Activated effector memory CD4-positive, alpha-beta T cell treated with Interleukin-2 at 50 U/mL for 16 hours (primary cell): ENCODE results near the gene CPOX.
A peak's percentile ranks its signal among the peaks of the same experiment; 100 is the strongest.
"Not testable (repeated sequence)": the region's sequence is repeated elsewhere in the genome, so short reads cannot be mapped to it uniquely, and the experiment has no call there.

Experiments
- DNase-seq: peaks from one replicate; pipeline ENCODE4 v3.0.0-alpha.2; 2020

Gene CPOX

GRCh38 chr3:98593046-98593936 is at the start of gene CPOX:
Gene CPOX, minus strand, starts transcription at chr3:98593611. Its CDS starts 107 bp downstream, at chr3:98593504.
- peak; percentile 80 for DNase-seq

DNA sequence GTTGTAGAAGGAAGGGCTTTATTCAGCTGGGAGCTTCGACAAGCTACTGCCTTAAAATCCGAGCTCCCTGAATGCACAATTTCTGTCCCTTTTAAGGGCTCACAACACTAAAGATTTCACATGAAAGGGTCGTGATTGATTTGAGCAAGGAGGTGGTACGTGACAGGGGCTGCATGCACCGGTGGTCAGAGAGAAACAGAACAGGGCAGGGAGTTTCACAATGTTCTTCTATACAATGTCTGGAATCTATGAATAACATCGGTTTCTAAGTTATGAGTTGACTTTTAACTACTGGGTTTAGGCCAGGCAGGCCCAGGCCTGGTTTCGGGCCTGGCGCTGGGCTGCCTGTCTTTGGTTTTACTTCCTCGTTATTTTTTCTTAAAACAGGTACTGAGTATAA is 49.4 kb upstream of the CPOX start:
- not testable (repeated sequence) for DNase-seq

- DNase-seq: not testable (repeated sequence)
These were observed 48.3 kb upstream of the CPOX start for GRCh38 chr3:98641756-98642155.

- DNase-seq: not testable (repeated sequence)
These were observed 45.1 kb upstream of the CPOX start for GRCh38 chr3:98638515-98638914.

DNA sequence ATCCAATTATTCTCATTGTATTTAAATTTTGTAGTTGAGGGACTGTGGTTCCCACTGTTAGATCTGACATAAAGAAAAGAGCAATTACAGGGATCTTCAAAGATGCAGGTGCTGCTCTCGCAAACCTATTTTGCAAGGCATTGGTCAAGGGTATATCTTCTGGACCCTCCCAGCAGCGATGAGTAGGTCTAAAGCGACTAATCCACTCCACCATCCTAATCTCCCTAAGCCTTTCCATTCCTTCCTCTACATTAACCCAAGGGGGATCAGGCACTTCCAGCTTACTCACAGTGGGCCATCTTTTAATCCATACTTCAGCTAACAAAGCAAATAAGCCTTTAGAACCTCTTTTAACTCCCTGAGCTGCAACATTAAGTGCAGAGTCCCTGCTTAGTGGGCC is 37.0 kb upstream of the CPOX start:
- DNase-seq: no peak

DNA sequence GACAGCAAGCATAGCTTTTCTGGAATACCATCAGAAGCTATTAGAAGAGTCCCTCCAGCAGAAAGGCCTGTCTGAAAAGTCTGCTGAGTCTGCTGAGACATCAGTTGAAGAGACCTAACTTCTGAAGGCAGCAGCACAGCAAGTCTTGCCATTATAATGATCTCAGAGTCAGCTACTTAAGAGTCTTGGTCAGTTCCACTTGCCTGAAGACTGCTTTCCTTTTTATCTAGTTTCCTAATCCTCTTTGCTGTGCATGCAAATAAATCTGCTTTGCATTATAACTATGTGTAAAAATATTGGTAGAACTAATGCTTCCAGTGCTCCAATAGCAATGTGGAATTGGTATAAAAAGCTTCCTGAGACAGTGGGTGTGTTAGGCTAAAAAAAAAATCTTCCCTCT is 34.9 kb upstream of the CPOX start:
- DNase-seq: no peak

DNA sequence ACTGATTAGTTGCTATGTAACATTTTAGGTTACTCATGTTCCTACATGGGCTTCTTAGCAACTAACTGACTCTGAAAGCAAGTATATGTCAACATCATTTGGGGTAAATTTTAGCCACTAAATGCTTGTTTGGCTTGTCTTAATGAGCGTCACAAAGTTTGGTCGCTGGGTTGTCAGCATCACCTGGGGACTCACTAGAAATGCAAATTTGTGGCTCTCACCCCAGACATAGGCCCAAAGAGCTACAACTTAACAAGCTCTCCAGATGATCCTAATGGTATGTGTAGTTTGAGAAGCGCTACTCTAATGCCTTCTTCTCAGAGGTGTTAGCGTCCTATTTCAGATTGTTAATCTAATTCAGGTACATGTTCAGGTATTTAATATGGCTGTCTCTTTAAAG is 32.7 kb upstream of the CPOX start:
- DNase-seq: no peak

DNA sequence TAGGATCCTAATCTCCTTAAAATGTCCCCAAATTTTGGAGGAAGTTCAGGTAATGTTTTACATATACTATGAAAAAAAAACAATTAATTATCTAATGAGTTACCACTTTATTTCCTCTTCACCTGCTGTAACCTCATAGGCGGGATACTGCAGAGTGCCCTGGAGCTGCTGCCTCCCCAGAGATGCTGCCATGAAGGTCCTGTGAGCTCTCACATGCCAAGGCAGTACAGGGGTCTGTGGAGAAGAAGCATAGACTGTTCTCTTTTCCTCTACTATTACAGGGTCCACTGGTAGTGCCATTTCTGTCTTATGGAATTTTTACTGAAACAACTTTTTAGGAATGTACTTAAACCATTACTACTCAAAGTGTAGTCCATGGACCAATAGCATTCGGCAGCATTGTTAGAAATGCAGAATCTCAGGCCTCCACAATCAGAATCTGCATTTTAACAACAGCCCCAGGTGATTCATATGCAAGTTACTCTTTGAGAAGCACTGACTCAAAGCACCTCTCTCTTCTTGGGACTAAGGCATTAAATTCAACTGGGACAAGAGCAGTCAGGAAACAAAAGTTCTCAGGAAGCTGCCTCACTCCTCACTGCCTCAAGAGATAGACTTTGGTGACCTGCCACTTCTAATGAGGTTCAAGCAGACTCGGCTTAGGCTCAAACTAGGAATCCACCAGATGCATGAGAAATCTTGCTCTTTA is 30.3 kb upstream of the CPOX start:
- DNase-seq: no peak

DNA sequence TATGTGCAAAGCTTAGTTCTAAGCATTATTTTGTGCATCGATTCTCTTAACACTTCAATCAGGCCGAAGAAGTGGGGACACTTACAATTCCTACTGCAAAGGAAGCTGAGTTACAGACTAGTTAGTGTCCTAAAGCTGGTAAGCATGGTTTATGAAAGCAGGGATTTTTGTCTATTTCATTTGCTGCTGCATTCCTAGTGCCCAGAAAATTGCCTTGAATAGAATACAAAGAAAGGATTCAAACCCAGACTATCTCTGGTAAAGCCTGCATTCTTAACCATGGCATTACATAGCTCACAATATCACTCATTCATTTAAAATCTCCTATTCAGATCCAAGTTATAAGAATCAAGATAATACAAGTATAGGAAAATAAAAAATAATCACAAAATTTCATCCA is 24.4 kb upstream of the CPOX start:
- DNase-seq: no peak

- no peak for DNase-seq
These were observed 20.2 kb upstream of the CPOX start for GRCh38 chr3:98613616-98614015.

- DNase-seq: no peak
These were observed 19.6 kb upstream of the CPOX start for GRCh38 chr3:98612996-98613517.

GRCh38 chr3:98612587-98612986 is 19.2 kb upstream of the CPOX start:
- no peak for DNase-seq

DNA sequence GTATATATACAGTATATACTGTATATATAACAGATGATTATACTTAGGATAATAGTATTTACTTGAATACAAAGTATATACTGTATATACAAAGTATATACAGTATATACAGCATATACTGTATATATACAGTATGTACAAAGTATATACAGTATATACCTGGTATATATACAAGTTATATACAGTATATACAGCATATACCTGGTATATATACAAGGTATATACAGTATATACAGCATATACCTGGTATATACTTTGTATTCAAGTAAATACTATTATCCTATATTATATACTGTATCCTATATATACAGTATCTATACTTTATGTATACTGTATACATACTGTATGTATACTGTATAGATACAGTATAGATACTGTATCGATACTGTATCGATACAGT is 14.6 kb upstream of the CPOX start:
- DNase-seq: no peak

GRCh38 chr3:98603580-98603979 is 10.2 kb upstream of the CPOX start:
- no peak for DNase-seq

- no peak for DNase-seq
These were observed 8.8 kb upstream of the CPOX start for GRCh38 chr3:98602078-98602678.

DNA sequence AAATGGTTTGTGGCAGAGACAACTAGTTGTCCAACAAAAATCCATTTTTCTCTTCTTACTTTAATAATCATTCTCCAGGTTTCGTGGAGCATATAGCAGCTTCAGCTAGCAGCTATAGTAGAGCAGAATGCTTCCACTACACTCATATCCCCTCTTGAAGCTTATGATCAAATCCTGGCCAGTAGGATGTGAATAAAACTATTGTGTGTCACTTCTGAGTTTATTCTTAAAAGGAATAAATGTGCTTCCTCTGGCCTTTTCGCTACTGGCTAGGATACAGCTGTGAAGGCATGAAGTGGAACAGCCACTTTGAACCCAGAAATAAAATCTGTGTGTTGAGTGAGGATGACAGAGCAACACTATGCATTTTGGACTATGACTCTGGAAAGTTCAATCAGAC is 7.8 kb upstream of the CPOX start:
- DNase-seq: no peak

DNA sequence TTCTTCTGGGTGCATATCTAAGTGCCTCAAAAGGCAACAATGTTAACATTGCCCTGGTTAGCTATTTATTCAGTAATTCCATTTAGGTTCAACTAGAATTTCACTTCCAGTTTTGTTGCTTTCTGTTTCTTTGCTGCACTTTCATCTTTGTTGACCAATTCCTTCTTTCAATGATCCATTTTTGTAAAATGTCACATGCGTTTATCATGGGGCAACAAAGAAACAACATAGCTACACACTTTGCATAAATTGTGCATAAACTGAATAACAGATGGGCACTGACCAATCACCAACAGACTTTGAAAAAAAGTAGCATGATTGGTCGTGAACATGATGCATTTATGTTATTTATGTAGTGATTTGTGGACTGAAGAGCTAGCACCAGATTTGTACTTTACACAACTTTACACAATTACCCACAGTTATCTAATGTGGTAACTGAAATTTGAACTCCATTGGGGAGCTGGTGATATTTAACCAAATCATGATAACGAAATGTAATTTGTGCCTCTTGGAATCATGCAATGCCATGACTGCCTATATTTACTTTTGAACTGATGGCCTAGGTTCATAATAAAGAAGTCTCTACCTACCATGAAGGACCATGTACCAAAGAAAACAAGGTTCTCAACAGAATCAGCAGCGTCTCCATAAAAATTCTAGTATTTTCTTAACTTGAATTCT is 7.1 kb upstream of the CPOX start:
- no peak for DNase-seq

GRCh38 chr3:98599647-98600411 is 6.4 kb upstream of the CPOX start:
- DNase-seq: no peak

GRCh38 chr3:98598492-98598891 is 5.1 kb upstream of the CPOX start:
- no peak for DNase-seq

DNA sequence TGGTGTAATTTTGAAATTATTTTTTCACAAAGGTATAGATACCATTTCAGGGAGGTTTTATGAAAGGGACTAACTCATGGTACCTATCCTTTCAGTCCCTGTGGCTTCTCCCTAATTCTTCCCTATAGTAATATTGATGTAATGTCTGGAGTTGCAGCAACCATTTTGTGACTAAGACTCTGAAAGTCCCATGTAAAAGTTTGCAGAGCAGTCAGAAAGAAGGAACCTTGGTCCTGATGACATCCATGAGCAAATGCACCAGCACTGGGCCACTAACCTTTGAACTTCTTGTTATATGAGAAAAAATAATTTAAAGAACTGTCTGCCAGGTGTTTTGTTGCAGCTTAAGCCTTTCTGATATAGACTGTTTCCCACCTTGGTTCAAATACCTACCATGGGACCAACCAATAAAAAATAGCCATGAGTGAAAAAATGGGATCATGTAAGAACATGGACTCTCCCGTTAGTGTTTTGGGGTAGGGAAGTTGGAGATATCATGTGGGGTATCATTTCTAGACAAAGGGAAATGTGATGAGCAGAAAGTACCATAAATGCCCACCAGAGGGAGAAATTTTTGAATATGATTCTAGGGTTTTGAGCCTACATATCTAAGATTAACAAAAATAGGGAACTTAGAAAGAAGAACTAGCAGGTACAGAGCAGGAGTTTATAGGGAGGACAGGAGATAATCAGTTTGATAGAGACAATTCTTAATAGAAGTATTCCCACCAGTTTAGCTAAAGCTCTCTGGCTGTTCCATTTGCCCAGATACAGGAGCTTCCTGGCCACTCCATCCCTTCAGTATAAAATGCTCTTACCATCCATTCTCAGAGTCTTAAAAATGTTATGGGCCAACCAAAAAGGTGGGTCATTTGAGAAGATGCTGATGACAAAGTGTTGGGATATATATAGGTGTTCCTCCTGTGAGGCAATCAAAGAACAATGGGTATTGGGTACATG is 3.4 kb upstream of the CPOX start:
- no peak for DNase-seq

DNA sequence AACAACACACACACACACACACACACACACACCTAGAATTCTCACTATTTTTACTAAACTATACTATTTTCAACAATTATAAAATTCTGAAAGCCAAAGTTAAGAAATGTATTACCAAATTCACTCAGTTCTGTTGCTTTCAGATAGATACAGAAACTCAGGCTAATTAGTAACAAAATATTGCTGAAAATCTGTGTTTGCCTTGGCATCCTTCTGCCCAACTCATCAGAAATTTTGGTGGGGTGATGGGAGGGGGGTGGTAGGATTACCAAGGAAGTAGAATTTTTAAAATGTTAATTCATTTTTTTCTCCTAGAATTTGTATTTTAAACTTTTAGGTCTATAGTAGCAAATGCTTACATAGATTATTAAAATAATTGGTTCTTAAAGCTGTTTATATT is 2.7 kb upstream of the CPOX start:
- no peak for DNase-seq
